GM19395 (cell line): ENCODE measurements around the gene CTDSP2.
"Not testable (repeated sequence)": the region's sequence is repeated elsewhere in the genome, so short reads cannot be mapped to it uniquely, and the experiment has no call there.

Source experiments
- ATAC-seq: cut with Tn5 transposase; IDR thresholded peaks from one replicate; pipeline ENCODE4 v1.9.1; 2021; ENCODE audit warnings: mild to moderate bottlenecking, moderate library complexity; ENCODE audit not compliant: unreplicated experiment

Gene CTDSP2

GRCh38 chr12:57846577-57847319 is at the start of gene CTDSP2:
CTDSP2 (minus strand) TSS chr12:57846729; CDS start chr12:57846435, 294 bp downstream.
- peak; percentile 39 for ATAC-seq

GRCh38 chr12:57896115-57896433 is 49.5 kb upstream of the CTDSP2 start:
- ATAC-seq = no peak

- no peak for ATAC-seq
Measured at GRCh38 chr12:57895389-57896114, 49.0 kb upstream of the CTDSP2 start.

- no peak for ATAC-seq
Measured at GRCh38 chr12:57894399-57895292, 48.1 kb upstream of the CTDSP2 start.

GRCh38 chr12:57893431-57894353 is 47.2 kb upstream of the CTDSP2 start:
- ATAC-seq = no peak

GRCh38 chr12:57892232-57892972 is 45.9 kb upstream of the CTDSP2 start:
- no peak for ATAC-seq

GRCh38 chr12:57891542-57892228 is 45.2 kb upstream of the CTDSP2 start:
- ATAC-seq = no peak

GRCh38 chr12:57890191-57891115 is 43.9 kb upstream of the CTDSP2 start:
- ATAC-seq = no peak

- ATAC-seq = no peak
Measured at GRCh38 chr12:57889500-57889989, 43.0 kb upstream of the CTDSP2 start.

GRCh38 chr12:57888409-57889157 is 42.1 kb upstream of the CTDSP2 start:
- no peak for ATAC-seq

- ATAC-seq = no peak
Measured at GRCh38 chr12:57887631-57888408, 41.3 kb upstream of the CTDSP2 start.

GRCh38 chr12:57886964-57887363 is 40.4 kb upstream of the CTDSP2 start:
- not testable (repeated sequence) for ATAC-seq

- no peak for ATAC-seq
Measured at GRCh38 chr12:57886542-57886941, 40.0 kb upstream of the CTDSP2 start.

- ATAC-seq = no peak
Measured at GRCh38 chr12:57885207-57885606, 38.7 kb upstream of the CTDSP2 start.

- no peak for ATAC-seq
Measured at GRCh38 chr12:57883700-57884099, 37.2 kb upstream of the CTDSP2 start.

- ATAC-seq = no peak
Measured at GRCh38 chr12:57883057-57883456, 36.5 kb upstream of the CTDSP2 start.
